ENCODE results near the gene METTL15.
"Not testable (repeated sequence)": the region's sequence is repeated elsewhere in the genome, so short reads cannot be mapped to it uniquely, and the experiment has no call there.

METTL15 gene

DNA sequence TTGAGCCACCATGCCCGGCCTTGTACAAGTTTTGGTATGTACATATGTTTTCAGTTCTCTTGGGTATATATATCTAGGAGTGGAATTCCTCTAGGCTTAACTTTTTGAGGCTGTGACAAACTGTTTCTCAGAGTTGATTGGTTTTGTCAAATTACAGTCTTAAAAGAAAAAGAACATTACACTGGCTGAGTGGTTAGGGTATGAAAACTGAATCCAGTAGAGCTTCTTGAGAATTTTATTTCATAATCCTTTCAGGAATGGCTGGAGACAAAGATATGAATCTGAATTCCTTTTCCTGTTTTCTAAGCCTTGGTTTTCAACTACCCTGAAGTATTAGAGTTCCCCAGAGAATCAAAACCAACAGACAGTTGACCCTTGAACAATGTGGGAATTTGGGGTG is 6.5 kb downstream of the METTL15 start:
- Histone ChIP-seq H3K27me3 (ENCODE audit: control insufficient read depth, insufficient read depth, low read length) (no peaks in the 10 kb centered on the region), H3K9ac (ENCODE audit: low read length) (no peak overlapping the region), H3K4me3 (ENCODE audit: low read length) (no peak overlapping the region), H3K36me3 (ENCODE audit: control insufficient read depth, insufficient read depth, low read length) (peaks cover 2% of the 10 kb centered on the region), H3K27ac (ENCODE audit: low read depth, low read length) (no peak overlapping the region), H3K4me1 (ENCODE audit: control insufficient read depth, insufficient read depth, low read length) (peaks cover 8% of the 10 kb centered on the region)

DNA sequence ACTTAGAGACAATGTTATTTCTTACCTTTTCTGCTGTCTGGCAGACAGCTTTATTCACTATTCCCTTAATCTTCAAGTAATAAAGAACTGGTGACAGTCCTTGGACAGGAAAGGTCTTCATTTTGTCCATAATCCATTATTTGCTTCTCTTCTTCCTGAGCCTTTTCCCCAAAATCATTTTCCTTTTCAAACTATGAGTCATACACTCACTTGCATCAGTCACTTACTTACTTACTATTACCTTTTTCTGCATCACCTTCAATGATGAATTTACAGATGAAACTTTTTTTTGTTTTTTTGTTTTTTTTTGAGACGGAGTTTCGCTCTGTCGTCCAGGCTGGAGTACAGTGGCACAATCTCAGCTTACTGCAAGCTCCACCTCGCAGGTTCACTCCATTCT is 9.5 kb downstream of the METTL15 start:
- Histone ChIP-seq H3K36me3 (ENCODE audit: control insufficient read depth, insufficient read depth, low read length) (no peaks in the 10 kb centered on the region), H3K4me3 (ENCODE audit: low read length) (no peak overlapping the region), H3K27me3 (ENCODE audit: control insufficient read depth, insufficient read depth, low read length) (no peaks in the 10 kb centered on the region), H3K27ac (ENCODE audit: low read depth, low read length) (no peak overlapping the region), H3K9ac (ENCODE audit: low read length) (no peak overlapping the region), H3K4me1 (ENCODE audit: control insufficient read depth, insufficient read depth, low read length) (no peaks in the 10 kb centered on the region)

DNA sequence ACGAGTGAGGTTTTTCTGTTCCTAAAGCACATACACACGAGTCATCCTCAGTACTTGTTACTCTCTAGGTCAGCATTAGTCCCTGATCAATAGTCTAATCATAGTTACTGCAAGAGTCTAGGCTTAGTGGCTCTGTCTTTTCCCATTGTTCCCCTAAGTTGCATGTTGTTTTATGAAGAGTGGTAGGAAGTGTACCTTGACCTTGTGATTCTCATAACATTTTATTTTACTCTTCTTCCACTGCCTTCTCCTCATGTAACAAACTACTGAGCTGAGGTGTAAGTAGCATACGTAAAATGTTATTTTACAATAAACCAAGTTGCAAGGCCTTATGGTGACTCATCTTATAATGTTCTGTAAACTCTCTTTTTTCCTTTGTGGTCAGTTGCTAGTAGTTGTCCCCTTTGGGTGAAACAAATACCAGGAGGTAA is 15.0 kb downstream of the METTL15 start:
- H3K9ac ChIP-seq (ENCODE audit: low read length) = no peak overlapping the region
- no peak overlapping the region for H3K4me3 ChIP-seq (ENCODE audit: low read length)
- no peak overlapping the region for H3K27ac ChIP-seq (ENCODE audit: low read depth, low read length)
- H3K27me3 ChIP-seq (ENCODE audit: control insufficient read depth, insufficient read depth, low read length) = no peaks in the 10 kb centered on the region
- H3K36me3 ChIP-seq (ENCODE audit: control insufficient read depth, insufficient read depth, low read length) = no peaks in the 10 kb centered on the region
- H3K4me1 ChIP-seq (ENCODE audit: control insufficient read depth, insufficient read depth, low read length) = no peaks in the 10 kb centered on the region

DNA sequence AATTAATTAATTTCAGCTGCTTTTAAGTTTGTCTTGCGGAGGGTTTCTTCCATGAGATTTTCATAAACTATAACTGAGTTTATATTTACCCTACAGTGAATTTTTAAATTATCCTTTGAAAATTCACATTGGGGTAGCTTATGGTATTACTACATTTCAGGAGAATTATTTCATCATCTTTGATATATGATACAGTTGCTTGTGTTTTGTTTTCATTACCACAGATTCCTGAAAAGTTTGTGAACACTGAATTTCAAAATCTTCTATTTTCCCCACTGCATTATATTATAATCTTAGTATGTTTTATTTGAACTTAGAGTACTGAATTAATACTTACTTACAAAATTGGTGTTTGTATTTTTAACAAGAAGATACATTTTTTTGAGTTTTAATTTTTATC is 24.4 kb downstream of the METTL15 start:
- Histone ChIP-seq H3K36me3 (ENCODE audit: control insufficient read depth, insufficient read depth, low read length) (no peaks in the 10 kb centered on the region), H3K27ac (ENCODE audit: low read depth, low read length) (no peak overlapping the region)

DNA sequence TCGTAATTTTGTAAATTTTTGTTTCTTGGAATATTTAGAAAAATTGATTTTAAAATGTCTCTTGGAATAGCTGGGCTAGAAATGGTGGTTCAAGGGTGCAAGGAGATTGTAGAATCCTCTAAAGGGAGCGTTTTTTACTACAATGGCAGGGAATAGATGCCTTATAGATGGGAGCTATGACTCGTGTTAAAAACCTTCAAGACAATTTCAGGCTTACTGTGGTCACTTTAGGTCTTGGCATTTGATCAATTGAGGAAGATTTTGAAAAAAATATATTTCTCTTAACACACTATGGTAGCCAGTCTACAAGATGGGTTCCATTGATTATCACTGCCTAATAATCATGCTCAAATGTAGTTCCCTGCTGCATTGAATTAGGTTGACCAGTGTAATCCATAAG is 25.0 kb downstream of the METTL15 start:
- no peak overlapping the region for H3K27ac ChIP-seq (ENCODE audit: low read depth, low read length)
- no peaks in the 10 kb centered on the region for H3K27me3 ChIP-seq (ENCODE audit: control insufficient read depth, insufficient read depth, low read length)
- no peak overlapping the region for H3K9ac ChIP-seq (ENCODE audit: low read length)
- no peaks in the 10 kb centered on the region for H3K4me1 ChIP-seq (ENCODE audit: control insufficient read depth, insufficient read depth, low read length)
- H3K36me3 ChIP-seq (ENCODE audit: control insufficient read depth, insufficient read depth, low read length) = no peaks in the 10 kb centered on the region
- H3K4me3 ChIP-seq (ENCODE audit: low read length) = no peak overlapping the region

More for the DNA sequence above, 24.4 kb downstream of the METTL15 start:
- no peak overlapping the region for H3K9ac ChIP-seq (ENCODE audit: low read length)
- no peaks in the 10 kb centered on the region for H3K27me3 ChIP-seq (ENCODE audit: control insufficient read depth, insufficient read depth, low read length)
- no peak overlapping the region for H3K4me3 ChIP-seq (ENCODE audit: low read length)
- H3K4me1 ChIP-seq (ENCODE audit: control insufficient read depth, insufficient read depth, low read length) = no peaks in the 10 kb centered on the region

DNA sequence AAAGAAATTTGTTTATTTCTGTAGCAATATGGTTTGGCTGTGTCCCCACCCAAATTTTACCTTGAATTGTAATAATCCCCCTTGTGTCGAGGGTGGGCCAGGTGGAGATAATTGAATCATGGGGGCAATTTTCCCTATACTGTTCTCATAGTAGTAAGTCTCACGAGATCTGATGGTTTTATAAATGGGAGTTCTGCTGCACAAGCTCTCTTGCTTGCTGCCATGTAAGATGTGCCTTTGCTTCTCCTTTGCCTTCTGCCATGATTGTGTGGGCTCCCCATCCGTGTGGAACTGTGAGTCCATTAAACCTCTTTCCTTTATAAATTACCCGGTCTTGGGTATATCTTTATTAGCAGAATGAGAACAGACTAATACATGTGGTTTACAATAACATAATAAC is 28.0 kb downstream of the METTL15 start:
- H3K27me3 ChIP-seq (ENCODE audit: control insufficient read depth, insufficient read depth, low read length); H3K4me1 ChIP-seq (ENCODE audit: control insufficient read depth, insufficient read depth, low read length); H3K9ac ChIP-seq (ENCODE audit: low read length); H3K27ac ChIP-seq (ENCODE audit: low read depth, low read length); H3K4me3 ChIP-seq (ENCODE audit: low read length); H3K36me3 ChIP-seq (ENCODE audit: control insufficient read depth, insufficient read depth, low read length): not testable (repeated sequence)

DNA sequence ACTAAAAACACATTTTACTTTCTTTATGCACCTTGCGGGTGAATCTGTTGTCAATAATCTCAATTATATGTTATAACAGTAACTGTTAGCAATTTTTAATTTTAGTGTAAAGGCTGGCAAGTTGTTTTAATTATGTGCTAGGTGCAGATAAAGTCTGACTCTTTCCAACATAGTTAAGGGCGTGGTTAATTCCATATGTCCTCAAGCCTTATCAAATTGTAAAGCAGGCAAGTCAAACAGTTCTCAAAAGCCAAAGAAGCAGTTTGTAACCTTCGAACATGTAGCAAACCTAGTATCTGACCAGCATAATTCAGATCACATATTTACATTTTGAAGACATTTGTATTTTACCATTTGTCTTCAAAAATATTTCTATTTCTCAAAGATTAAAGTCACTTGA is 29.2 kb downstream of the METTL15 start:
- Histone ChIP-seq H3K27ac (ENCODE audit: low read depth, low read length) (no peak overlapping the region), H3K4me1 (ENCODE audit: control insufficient read depth, insufficient read depth, low read length) (no peaks in the 10 kb centered on the region), H3K9ac (ENCODE audit: low read length) (no peak overlapping the region), H3K27me3 (ENCODE audit: control insufficient read depth, insufficient read depth, low read length) (no peaks in the 10 kb centered on the region), H3K4me3 (ENCODE audit: low read length) (no peak overlapping the region), H3K36me3 (ENCODE audit: control insufficient read depth, insufficient read depth, low read length) (no peaks in the 10 kb centered on the region)

DNA sequence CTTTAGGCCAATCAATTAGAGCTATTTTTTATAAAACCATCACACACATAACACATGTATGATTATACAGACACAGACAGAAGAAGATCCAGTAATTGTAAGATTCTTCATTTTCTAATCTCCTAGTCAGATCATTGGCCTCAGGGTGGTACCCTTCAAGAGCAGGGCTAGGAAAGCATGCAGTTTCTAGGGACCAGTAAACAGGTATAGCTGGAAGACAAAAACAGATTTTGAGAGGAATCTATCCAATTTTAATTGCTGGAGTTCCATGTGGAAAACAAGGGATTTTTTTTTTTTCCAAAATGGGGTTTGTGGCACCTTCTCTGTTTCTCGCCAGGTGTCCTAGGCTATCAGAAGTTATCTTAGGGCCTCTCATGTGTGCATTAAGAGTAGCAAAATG is 29.6 kb downstream of the METTL15 start:
- Histone ChIP-seq H3K27ac (ENCODE audit: low read depth, low read length) (no peak overlapping the region), H3K4me3 (ENCODE audit: low read length) (no peak overlapping the region), H3K9ac (ENCODE audit: low read length) (no peak overlapping the region), H3K27me3 (ENCODE audit: control insufficient read depth, insufficient read depth, low read length) (no peaks in the 10 kb centered on the region), H3K4me1 (ENCODE audit: control insufficient read depth, insufficient read depth, low read length) (no peaks in the 10 kb centered on the region), H3K36me3 (ENCODE audit: control insufficient read depth, insufficient read depth, low read length) (no peaks in the 10 kb centered on the region)

DNA sequence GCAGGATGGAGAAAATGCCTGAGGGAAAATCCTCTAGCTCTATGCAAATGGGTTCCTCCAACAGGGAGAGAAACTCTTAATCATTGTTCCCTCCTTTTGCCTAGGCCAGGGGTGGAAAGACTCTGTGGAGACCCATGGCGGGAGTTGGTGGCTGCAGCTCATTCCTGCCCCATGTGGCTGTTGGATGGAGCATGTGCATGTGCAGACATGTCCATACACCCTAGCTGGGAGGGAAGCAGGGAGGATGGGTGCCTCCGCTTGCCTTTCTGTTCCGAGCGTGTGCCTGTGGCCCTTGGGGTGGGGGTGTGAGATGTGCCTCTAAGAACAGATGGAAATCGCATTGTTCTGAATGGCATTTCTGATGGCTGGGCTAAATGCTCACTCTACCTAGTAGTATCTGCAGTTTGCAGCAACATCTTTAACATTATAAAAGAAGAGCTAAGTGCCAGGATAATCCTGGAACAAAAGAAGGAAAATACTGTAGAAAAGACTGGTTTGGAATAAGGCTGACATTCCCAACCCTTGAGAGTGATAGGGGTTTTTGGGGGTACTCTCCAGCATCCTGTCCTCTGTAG is 31.7 kb downstream of the METTL15 start:
- no peak overlapping the region for H3K4me3 ChIP-seq (ENCODE audit: low read length)
- no peaks in the 10 kb centered on the region for H3K36me3 ChIP-seq (ENCODE audit: control insufficient read depth, insufficient read depth, low read length)
- no peak overlapping the region for H3K27ac ChIP-seq (ENCODE audit: low read depth, low read length)
- no peak overlapping the region for H3K9ac ChIP-seq (ENCODE audit: low read length)
- H3K27me3 ChIP-seq (ENCODE audit: control insufficient read depth, insufficient read depth, low read length) = no peaks in the 10 kb centered on the region
- no peaks in the 10 kb centered on the region for H3K4me1 ChIP-seq (ENCODE audit: control insufficient read depth, insufficient read depth, low read length)

DNA sequence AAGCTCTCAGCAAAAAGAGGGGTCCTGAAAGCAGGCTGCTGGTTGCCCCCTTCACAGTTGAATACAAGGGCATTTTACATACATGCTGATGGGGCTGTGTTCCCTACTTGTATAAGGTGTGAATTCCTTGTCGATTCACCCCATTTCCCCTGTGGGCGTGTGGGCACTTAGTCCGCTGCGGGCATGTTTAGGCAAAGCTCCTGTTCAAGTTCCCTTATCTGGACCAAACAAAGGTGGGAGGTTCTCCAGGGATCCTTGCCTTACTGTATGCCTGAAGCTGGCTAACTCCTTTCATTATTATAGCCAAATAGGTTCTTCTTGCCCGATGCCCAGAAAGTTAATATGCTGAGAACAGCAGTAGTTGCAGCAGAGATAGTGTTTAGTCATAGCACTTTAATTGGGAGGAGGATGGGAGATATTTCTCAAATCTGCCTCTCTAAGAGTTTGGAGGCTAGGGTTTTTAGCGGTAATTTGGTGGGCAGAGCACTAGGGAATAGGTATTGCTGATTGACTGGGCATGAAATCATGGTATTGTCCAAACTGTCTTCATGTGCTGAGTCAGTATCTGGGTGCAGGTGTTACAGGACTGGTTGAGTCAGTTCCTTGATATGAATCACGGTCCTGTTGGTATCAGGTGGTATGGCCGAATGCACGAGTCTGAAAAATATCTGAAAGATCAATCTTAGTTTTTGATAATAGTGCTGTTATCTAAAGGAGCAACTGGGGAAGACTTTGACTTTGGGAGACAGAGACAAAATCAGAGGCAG is 32.7 kb downstream of the METTL15 start:
- Histone ChIP-seq H3K27me3 (ENCODE audit: control insufficient read depth, insufficient read depth, low read length) (no peaks in the 10 kb centered on the region), H3K27ac (ENCODE audit: low read depth, low read length) (no peak overlapping the region), H3K4me1 (ENCODE audit: control insufficient read depth, insufficient read depth, low read length) (no peaks in the 10 kb centered on the region), H3K9ac (ENCODE audit: low read length) (no peak overlapping the region), H3K4me3 (ENCODE audit: low read length) (no peak overlapping the region), H3K36me3 (ENCODE audit: control insufficient read depth, insufficient read depth, low read length) (no peaks in the 10 kb centered on the region)

DNA sequence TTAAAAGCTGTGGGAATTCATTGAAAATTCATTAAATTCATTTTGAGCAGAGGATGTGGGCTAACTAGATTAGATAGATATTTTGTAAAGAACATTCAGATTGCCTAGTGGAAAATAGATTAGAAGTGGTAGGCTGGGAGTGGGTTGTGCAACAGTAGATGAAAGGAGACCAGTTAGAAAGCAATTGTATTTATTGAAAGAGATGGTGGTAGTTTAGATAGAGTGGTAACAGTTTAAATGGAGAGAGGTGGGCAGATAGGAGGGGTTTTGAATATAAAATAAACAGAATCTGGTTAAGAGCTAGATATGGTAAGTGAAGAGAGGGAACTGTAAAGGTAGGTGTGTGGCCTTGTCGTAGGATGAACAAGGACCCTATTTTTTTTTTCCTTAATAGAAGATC is 34.5 kb downstream of the METTL15 start:
- Histone ChIP-seq H3K4me1 (ENCODE audit: control insufficient read depth, insufficient read depth, low read length) (no peaks in the 10 kb centered on the region), H3K9ac (ENCODE audit: low read length) (no peak overlapping the region), H3K4me3 (ENCODE audit: low read length) (no peak overlapping the region), H3K36me3 (ENCODE audit: control insufficient read depth, insufficient read depth, low read length) (no peaks in the 10 kb centered on the region), H3K27ac (ENCODE audit: low read depth, low read length) (no peak overlapping the region), H3K27me3 (ENCODE audit: control insufficient read depth, insufficient read depth, low read length) (no peaks in the 10 kb centered on the region)

DNA sequence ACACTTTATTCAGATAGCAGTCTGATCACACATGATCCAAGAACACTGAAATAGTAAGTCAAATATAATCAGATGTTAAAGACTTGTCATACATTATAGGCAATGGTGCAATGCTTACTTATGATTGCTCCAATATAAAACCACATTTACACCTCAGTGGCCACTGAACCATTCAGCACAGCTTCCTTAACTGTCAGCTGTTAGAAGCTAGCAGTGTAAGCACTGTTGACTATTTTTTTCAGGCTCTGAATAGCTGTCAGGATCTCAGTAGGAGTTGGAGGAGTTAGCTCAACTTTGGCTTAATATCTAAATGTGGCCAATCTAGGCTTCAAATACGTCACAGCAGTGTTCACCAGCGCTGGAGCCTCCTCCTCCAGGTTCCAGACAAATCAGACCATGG is 36.6 kb downstream of the METTL15 start:
- Histone ChIP-seq H3K27ac (ENCODE audit: low read depth, low read length) (no peak overlapping the region), H3K27me3 (ENCODE audit: control insufficient read depth, insufficient read depth, low read length) (no peaks in the 10 kb centered on the region), H3K9ac (ENCODE audit: low read length) (no peak overlapping the region), H3K4me1 (ENCODE audit: control insufficient read depth, insufficient read depth, low read length) (no peaks in the 10 kb centered on the region), H3K36me3 (ENCODE audit: control insufficient read depth, insufficient read depth, low read length) (no peaks in the 10 kb centered on the region), H3K4me3 (ENCODE audit: low read length) (no peak overlapping the region)

DNA sequence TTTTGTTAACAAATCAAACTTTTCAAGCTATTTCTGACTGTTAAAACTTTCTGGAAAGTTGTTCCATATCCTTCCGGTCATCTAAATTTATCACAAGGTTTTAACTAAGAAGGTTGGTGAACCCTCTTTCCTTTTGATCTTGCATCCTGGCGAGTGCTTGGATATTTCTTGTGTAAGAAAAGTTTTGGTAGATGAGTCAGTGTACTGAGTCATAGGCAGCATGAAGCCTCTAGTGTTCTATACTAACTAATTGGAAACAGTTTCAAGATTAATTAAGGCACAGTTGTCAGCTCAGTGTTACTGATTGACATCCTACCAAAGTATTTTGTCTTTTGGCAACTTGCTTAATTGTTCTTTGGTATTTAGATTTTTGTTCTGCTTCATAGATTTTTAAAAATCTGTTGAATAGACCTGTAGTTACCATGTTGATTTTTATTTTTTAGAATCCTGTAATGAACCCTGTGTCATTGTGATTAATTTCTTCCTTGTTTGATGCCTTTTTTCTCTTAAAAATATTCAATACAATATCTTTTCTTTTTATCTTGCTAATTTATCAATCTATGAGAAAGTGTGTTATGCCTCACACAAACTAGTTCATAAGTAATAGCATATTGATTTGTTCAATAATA is 38.0 kb downstream of the METTL15 start:
- Histone ChIP-seq H3K27me3 (ENCODE audit: control insufficient read depth, insufficient read depth, low read length) (no peaks in the 10 kb centered on the region), H3K4me3 (ENCODE audit: low read length) (no peak overlapping the region), H3K36me3 (ENCODE audit: control insufficient read depth, insufficient read depth, low read length) (no peaks in the 10 kb centered on the region), H3K27ac (ENCODE audit: low read depth, low read length) (no peak overlapping the region), H3K4me1 (ENCODE audit: control insufficient read depth, insufficient read depth, low read length) (no peaks in the 10 kb centered on the region), H3K9ac (ENCODE audit: low read length) (no peak overlapping the region)

All from rectal smooth muscle tissue (tissue), 1 donor.